Activated CD8-positive, alpha-beta memory T cell treated with anti-CD3 and anti-CD28 coated beads, Interleukin-2, amount 50 U/mL, for 24 hours (primary cell): ENCODE data around the gene SPNS1.
"Not testable (repeated sequence)": the region's sequence is repeated elsewhere in the genome, so short reads cannot be mapped to it uniquely, and the experiment has no call there.

Experiments
- DNase-seq: peaks from one replicate; pipeline ENCODE4 v3.0.0-alpha.2; 2020; ENCODE audit errors: extremely low read depth

Gene SPNS1

DNA sequence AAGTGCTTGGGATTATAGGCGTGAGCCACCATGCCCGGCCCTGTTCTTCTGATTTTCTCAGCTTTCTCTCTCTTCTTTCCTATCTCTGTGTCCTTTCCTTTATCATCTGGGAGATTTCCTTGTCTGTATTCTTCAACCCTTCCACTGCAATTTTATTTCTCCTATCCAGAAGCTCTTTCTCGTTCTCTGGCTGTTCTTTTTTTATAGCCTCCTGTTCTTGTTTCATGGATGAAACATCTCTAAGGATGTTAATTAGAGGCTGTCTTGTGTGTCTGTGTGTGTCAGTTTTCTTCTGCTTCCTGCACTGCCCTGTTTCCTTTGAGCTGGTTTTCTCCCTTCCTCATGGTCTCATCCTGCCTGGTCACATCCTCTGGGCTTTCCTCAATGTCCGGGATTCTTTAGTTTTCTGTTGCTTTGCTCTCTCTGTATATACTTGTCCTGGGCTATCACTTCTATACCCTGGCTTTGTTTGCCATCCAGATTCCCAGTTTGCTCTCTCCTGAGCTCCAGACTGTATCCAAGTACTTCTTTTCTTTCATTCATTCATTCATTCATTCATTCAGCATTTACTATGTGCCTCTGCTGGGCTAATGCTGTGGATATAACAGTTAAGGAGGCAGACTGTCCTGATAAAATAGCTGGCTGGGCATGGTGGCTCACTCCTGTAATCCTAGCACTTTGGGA lies 12.7 kb downstream of the SPNS1 start:
- no peak for DNase-seq

DNA sequence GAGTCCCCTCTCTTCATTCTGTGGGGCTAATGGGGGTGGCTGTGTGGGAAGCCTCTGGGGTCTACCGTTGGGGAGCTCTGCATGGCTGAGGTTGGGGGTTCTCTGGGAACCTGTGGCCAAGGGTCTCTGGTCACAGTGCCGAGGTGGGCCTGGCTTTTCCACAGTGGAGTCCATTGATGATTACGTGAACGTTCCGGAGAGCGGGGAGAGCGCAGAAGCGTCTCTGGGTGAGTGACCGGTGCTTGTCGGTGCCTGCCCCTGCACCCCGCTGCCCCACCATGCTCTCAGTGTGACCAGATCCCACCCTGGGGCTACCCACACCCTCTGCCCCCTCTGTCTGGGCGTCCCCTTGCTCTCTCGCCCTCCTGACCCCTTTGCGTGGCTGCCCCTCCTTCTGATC lies 14.8 kb downstream of the SPNS1 start:
- no peak for DNase-seq

DNA sequence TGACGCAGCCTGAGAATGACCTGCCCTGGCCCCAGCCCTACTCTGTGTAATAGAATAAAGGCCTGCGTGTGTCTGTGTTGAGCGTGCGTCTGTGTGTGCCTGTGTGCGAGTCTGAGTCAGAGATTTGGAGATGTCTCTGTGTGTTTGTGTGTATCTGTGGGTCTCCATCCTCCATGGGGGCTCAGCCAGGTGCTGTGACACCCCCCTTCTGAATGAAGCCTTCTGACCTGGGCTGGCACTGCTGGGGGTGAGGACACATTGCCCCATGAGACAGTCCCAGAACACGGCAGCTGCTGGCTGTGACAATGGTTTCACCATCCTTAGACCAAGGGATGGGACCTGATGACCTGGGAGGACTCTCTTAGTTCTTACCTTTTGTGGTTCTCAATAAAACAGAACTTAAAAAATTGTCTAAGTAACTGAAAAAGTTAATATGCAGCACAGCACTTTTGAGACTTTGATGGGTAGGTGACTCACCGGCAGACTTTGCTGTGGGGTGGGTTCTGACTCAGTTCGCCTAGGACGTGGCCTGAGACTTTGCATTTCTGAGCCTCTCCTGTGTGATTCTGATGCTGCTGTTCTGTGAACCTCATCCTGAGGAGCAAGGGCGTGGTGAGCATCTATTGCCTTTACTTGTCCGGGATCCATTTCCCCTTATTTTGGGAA lies 15.9 kb downstream of the SPNS1 start:
- DNase-seq = peak; percentile 51

DNA sequence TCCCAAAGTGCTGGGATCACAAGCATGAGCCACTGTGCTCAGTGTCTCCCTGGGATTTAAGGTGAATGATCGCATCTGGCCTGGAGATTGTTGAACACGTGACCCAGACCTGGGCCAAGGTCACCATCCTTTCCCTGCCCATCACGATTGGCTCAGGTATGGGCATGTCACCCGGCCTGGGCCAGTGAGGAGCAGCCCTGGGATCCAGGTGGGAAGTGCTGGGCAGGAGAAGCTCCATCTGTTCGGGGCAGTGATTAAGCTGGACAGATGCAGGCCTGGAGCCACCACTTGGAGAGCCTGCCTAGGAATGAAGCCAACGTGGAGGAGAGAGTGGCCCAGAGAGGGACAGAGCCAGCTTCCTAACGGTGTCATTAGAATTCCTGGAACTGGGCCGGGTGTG lies 17.1 kb downstream of the SPNS1 start:
- DNase-seq = no peak

DNA sequence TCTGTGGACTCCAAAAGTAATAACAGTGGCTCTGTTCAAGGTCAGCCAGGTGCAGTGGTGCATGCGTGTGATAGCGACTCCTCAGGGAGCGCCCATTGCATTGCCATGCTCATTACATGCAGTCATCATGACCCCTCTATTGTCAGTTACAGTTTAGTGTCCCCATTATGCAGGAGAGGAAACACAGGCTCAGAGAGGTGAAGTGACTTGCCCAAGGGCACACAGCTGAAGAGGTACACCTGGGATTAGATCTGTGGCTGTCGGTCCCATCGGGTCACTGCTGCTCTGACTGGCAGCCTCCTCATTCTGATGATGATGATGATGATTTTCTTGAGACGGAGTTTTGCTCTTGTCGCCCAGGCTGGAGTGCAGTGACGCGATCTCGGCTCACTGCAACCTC lies 17.9 kb downstream of the SPNS1 start:
- no peak for DNase-seq

DNA sequence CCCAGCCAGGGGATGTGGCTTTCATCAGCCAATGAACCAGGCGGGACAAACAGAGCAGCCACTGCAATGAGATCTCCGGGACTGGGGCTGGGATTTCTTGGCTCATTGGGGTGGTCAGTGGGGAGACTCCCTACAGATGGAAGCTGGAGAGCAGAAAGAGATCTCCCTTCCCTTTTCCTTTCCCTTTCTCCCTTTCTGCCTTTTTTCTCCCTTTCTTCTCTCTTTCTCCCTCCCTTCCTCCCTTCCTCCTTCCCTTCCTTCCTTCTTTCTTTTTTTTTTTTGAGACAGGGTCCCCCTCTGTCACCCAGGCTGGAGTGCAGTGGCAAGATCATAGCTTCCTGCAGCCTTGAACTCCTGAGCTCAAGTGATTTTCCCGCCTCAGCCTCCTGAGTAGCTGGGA lies 24.3 kb downstream of the SPNS1 start:
- DNase-seq = no peak

DNA sequence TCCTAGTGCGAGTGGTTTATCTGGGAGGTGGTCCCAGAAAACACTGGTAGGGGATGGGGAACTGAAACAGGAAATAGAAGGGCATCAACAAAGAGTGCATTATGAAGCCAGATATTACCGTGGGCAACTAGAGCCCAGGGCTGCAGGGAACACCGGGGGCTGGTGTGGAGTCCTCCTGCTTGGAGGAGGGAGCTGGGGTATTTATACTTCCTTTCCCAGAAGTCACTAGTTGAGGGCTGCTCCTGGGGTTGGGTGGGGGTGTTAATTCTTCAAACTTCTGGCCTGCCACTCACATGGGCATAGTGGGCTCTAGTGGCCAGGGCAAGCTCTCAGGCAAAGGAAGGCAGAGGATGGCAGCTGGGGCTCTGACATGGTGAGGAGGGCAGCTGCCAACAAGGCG lies 25.0 kb downstream of the SPNS1 start:
- no peak for DNase-seq

DNA sequence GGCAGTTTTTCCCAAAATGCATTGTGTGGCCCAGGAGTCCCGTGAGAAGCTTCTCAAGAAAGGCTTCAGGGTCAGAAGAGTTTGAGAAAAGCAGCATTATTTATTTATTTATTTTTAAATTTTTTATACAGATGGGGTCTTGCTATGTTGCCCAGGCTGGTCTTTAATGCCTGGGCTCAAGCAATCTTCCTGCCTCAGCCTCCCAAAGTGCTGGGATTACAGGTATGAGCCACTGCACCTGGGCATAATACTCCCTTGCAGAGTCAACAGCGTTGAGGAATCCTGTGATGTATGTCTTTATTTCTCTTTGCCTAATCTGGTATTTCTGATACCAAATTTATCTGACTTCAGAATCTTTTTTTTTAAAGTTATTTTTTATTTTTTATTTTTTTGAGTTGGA lies 25.4 kb downstream of the SPNS1 start:
- no peak for DNase-seq

DNA sequence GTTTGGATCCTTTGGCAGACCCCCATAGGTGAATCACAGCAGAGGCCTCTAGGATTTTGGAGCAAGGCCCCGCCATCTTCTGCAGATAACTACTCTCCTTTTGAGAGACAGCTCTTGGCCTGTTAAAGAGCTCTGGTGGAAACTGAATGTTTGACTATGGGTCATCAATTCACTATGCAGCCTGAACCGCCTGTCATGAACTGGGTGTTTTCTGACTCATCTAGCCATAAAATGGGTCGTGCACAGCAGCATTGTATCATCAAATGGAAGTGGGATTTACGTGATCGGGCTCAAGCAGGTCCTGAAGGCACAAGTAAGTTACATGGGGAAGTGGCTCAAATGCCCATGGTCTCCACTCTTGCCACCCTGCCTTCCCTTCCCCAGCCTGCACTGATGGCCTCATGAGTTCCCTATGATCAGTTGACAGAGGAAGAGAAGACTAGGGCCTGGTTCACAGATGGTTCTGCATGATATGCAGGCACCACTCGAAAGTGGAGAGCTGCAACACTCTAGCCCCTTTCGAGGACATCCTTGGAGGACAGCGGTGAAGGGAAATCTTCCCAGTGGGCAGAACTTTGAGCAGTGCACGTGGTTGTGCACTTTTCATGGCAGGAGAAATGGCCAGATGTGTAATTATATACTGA lies 30.0 kb downstream of the SPNS1 start:
- not testable (repeated sequence) for DNase-seq

DNA sequence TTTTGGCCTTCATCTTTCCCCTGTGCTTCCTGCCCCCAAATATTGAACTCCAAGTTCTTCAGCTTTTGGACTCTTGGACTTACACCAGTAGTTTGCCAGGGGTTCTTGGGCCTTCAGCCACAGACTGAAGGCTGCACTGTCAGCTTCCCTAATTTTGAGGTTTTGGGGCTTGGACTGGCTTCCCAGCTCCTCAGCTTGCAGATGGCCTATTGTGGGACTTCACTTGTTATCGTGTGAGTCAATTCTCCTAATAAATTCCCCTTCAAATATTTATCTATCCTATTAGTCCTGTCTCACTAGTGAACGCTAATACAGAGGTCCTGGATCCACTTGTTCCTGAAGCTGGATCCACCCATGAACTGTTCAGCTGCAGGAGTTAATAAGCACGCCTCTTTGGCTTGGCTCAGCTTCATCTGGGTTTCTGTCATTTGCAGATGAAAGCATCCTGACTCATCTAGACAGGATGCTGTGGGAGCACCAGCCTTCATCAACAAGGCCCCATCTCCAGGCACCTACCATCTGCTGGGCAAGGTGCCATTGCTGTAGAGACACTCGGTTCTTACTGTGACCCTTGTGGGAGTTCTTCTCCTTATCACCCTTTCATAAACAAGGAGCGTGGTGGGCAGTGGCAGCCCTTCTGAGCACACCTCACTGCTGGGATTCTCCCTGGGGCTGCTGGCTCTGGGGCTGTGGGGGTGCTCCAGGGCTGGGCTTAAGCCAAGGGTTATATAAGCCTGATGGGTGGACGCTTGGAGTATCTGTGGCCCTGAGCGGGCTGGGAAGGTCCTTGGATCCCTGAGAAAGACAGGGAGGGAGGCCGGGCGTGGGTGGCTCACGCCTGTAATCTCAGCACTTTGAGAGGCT lies 33.4 kb downstream of the SPNS1 start:
- DNase-seq = no peak

- no peak for DNase-seq
Measured at GRCh38 chr16:29009050-29009837, 34.7 kb downstream of the SPNS1 start.

DNA sequence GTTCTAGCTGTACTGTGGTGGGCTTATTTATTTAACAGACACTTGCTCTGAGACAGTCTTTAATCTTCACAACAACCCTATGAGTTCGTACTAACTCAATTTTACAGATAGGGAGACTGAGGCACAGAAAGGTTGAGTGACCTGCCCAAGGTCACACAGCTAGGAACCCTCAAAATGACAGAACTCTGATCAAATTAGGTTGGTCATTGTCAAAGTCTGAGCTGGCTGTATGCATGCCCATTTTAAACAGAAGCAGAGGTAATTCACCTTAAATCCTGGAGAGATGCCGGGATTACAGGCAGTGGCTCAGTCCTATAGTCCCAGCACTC lies 35.2 kb downstream of the SPNS1 start:
- no peak for DNase-seq

DNA sequence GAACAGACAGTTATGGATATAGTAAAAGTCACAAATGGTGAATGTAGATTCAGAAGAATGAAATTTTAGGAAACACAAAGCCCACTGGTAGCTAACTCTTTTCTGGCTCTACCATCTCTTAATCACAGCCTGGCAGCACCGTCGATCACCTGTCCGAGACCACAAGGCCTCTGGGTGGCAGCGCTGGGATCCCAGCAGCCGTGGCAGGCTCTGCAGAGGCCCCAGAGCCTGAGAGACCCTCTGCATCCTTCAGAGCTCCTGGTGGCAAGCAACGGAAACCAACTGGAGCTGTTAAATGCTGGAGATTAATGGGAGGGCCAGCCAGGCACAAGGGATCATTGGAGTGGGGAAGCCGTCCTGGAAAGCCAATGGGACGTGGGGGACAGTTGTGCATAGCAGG lies 36.5 kb downstream of the SPNS1 start:
- DNase-seq = no peak

DNA sequence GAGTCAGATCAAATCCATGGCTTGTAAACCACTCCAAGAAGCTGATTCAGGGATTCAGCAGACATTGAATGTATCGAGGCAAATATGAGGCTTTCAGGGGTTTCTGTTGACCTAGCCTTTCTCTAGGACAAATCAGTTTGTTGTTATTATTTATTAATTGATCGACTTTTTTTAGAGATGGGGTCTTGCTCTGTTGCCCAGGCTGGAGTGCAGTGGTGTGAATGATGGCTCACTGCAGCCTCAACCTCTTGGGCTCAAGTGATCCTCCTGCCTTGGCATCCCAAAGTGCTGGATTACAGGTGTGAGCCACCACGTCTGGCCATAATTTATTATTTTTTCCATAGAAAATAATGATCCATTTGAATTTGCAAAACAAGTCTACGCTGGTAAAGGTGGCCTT lies 37.3 kb downstream of the SPNS1 start:
- no peak for DNase-seq

DNA sequence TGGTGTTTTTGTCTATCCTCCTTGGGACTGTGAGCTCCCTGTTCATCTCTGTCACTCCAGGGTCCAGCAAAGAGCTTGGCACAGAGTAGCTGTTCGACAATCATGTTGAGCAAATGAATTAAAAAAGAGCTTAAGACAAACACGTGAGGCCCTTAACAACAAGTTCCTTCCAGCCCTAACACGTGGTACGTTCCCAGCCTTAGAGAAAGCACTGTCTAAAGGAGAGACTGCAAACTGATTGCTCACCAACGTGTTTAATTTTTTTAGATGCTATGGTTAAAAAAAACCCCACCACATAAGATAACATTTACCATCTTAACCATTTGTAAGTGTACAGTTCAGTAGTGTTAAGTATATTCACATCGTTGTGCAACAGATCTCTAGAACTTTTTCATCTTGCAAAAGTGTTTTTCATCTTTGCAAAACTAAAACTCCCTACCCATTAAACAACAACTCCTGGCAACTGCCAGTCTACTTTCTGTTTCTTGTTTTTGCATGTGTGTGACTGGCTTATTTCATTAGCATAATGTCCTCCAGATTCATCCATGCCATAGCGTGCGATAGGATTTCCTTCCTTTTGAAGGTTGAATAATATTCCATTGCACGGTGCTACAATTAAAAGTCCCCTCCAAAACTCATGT lies 38.5 kb downstream of the SPNS1 start:
- DNase-seq = no peak

DNA sequence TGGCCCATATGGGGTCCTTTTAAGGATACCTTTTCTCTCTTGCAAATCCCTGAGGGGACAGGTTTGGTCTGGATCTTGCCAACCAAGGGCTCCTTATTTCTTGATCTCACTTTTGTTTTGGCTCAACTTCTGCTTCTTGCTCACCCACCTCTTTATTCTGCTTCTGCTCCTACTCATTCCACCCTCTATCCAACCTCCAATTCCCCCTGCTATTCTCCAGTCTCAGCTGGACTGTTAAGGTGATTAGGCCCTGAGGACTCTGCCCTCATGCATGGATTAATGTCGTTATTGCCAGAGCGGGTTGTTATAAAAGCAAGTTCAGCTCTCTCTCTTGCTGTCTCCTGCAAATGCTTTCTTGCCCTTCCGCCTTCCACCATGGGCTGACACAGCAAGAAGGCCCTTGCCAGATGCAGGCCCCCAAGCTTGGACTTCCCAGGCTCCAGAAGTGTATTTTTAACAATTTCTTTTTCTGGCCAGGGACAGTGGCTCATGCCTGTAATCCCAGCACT lies 40.0 kb downstream of the SPNS1 start:
- no peak for DNase-seq

GRCh38 chr16:29022196-29022595 lies 47.6 kb downstream of the SPNS1 start:
- no peak for DNase-seq

DNA sequence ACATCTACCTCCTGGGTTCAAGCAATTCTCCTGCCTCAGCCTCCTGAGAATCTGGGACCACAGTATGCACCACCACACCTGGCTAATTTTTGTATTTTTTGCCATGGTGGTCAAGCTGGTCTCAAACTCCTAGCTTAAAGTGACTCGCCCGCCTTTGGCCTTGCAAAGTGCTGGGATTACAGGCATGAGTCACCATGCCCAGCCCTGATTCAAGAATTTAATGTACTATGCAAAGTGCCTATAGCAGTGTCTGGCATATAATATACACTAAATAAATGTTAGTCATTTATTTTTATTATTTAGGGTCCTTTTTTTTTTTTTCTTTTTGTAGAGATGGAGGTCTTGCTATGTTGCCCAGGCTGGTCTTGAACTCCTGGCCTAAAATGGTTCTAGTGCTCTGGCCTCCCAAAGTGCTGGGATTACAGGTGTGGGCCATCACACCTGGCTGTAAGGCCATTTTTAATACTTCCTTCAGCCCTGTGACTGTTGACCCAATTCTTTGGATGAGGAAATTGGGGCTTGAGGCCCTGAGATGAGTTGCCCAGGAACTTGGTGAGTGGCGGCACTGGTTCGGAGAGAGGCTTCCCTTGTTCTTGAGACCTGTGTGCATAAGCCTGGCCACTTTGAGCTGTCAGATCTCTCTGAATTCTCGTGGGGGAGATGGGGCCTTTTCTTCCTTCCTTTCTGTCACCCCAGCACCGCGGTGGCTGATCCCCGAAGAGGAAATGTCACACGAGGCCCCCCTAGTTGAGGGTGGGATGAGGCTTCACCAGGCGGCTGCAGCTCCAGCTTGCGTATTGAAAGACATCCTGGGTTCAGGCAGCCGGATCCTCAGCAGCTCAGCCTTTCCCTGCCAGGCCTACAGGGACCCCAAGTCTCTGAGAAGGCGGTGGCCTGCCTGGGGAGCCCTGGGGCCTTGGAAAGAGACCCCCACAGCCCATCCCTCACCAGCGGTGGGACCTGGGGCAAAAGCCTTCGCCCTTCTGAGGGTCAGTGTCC lies 49.0 kb downstream of the SPNS1 start:
- DNase-seq = no peak

DNA sequence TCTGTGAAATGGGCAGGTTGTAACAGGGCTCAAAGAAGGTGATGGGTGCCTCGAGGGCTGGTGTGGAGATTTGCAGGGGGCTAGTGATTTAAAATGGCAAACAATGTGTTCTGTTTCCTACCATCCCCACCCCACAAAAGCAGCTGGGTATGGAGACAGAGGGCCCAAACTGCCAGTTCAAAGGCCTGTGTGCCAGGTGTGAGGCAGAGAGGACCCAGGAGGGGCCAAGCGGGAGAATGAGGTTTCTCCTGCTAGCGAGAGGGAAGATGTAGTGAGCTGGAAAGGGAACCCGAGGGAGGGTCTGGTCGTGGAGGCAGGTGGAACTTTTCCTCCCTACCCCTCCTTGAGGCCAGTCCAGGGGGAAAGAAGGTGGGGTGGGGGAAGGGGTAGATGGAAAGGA lies 49.7 kb downstream of the SPNS1 start:
- DNase-seq = no peak

DNA sequence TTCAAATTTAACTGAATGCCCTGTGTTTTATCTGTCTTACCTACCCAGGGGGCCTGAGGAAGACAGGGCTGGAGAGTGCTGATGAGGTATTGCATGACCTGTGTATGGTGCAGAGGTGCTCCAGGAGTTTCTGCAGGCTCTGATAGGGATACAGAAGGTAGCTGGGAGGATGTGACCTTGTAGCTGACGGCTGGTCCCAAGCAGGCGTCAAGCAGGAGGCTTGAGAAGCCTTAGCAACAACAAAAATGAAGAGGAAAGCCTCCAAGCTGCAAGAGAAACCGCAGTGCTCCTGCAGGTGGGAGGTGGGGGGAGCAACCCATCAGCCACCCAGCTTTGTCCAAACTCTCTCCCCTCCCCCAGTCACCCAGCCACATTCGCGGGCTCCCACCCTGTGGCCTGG lies 50.6 kb downstream of the SPNS1 start:
- no peak for DNase-seq
